ENCODE results near the gene LRRC27.

Gene LRRC27

GRCh38 chr10:132390921-132391675 lies 59.1 kb downstream of the LRRC27 start:
- DNase-seq (ENCODE audit: low read depth in 2 of 2) = no peak

- DNase-seq (ENCODE audit: low read depth in 2 of 2) = no peak
Measured at GRCh38 chr10:132391676-132392020, 59.7 kb downstream of the LRRC27 start.

- DNase-seq (ENCODE audit: low read depth in 2 of 2) = no peak
Measured at GRCh38 chr10:132392184-132392800, 60.3 kb downstream of the LRRC27 start.

GRCh38 chr10:132392811-132393694 lies 61.1 kb downstream of the LRRC27 start:
- DNase-seq (ENCODE audit: low read depth in 2 of 2) = no peak

- DNase-seq (ENCODE audit: low read depth in 2 of 2) = no peak
Measured at GRCh38 chr10:132393695-132394181, 61.7 kb downstream of the LRRC27 start.

GRCh38 chr10:132394201-132394811 lies 62.3 kb downstream of the LRRC27 start:
- no peak for DNase-seq (ENCODE audit: low read depth in 2 of 2)

- no peak for DNase-seq (ENCODE audit: low read depth in 2 of 2)
Measured at GRCh38 chr10:132394936-132395703, 63.1 kb downstream of the LRRC27 start.

GRCh38 chr10:132395704-132396493 lies 63.9 kb downstream of the LRRC27 start:
- no peak for DNase-seq (ENCODE audit: low read depth in 2 of 2)

GRCh38 chr10:132396494-132397035 lies 64.6 kb downstream of the LRRC27 start:
- peak in 1 of 2 donors; percentile 32 for DNase-seq (ENCODE audit: low read depth in 2 of 2)

GRCh38 chr10:132397036-132397541 lies 65.1 kb downstream of the LRRC27 start, which contains the start of gene PWWP2B:
Gene PWWP2B, plus strand, starts transcription at chr10:132397200. Its CDS starts 27 bp downstream, at chr10:132397227.
- peak in 1 of 2 donors; percentile 36 for DNase-seq (ENCODE audit: low read depth in 2 of 2)

GRCh38 chr10:132397671-132398565 lies 65.9 kb downstream of the LRRC27 start:
- no peak for DNase-seq (ENCODE audit: low read depth in 2 of 2)

GRCh38 chr10:132398566-132398991 lies 66.6 kb downstream of the LRRC27 start:
- DNase-seq (ENCODE audit: low read depth in 2 of 2) = no peak

GRCh38 chr10:132399117-132400035 lies 67.4 kb downstream of the LRRC27 start:
- no peak for DNase-seq (ENCODE audit: low read depth in 2 of 2)

GRCh38 chr10:132400041-132400546 lies 68.1 kb downstream of the LRRC27 start:
- DNase-seq (ENCODE audit: low read depth in 2 of 2) = no peak

GRCh38 chr10:132400547-132401151 lies 68.7 kb downstream of the LRRC27 start:
- no peak for DNase-seq (ENCODE audit: low read depth in 2 of 2)

- no peak for DNase-seq (ENCODE audit: low read depth in 2 of 2)
Measured at GRCh38 chr10:132401401-132402118, 69.6 kb downstream of the LRRC27 start.
